ENCODE measurements around the gene PPP3CA. TPM values are rescaled to one million over a fixed set of nuclear protein-coding genes. Genes with fewer than 3 reads are reported as not detected.

The PPP3CA gene
- total RNA-seq, 1 donor from 2014 or later: 48.8 TPM

DNA sequence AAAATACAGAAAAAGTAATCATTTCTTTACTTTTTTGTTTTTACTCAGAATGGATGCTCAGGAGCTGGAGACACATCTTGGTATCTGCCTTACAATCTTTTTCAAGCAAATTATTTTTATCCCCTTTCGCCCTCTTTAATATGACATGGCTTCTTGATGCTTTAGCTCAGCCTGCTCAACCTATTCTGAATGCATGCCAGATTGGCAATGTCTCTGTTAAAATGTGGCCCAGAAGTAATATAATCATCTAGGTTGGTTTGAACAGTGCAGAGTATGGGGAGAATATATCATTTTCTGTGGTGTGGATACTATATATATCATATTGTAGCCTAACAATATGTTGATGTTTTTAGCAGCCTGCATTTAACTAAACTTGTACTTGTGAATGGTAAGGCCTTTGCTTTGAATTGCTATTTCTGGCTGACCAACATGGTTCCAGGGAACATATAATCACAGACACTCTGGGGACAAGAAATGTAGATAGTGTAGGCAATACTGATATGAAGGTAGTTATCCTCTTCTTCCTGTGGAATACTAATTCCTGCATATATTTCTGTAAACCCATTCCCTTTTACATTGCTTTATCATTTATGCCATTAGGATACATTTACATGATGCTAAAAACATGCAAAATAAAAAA is 282.7 kb downstream of the PPP3CA start:
- DNase-seq (ENCODE audit: low read depth in 2 of 2): no peak

DNA sequence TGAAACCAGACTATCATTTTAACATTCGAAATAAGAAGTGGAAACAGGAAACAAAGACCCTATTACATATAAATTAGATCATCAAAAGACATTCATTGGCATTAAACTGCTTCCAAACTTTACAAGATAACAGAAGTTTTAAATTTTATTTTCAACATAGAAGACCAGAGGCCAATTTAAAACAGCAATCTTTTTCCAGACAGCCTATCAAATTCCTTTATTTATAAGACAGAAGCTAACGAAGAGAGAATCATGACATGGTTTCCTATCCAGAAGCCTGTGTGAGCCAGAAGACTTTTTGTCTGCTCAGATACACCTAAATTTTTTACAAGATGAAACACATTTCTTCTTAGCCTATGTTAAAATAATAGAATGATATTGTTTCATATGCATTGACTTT is 291.9 kb downstream of the PPP3CA start:
- DNase-seq (ENCODE audit: low read depth in 2 of 2): no peak

DNA sequence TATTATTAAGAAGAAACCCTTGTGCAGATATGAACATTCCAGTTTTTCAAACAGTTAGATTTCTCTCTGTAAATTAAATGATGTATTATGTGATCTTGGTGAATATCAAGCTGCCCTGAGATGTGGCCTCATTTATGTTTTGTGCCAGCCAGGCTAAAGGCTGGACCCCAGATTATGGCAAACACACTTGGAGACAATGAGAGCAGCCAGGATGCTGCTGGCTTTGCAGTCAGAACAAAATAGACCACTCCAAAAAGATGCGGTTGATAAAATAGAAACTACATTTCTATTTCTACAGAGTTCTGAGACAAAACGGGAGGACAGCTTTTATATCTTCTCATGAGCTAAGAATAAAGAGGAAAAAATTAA is 296.5 kb downstream of the PPP3CA start:
- no peak for DNase-seq (ENCODE audit: low read depth in 2 of 2)

DNA sequence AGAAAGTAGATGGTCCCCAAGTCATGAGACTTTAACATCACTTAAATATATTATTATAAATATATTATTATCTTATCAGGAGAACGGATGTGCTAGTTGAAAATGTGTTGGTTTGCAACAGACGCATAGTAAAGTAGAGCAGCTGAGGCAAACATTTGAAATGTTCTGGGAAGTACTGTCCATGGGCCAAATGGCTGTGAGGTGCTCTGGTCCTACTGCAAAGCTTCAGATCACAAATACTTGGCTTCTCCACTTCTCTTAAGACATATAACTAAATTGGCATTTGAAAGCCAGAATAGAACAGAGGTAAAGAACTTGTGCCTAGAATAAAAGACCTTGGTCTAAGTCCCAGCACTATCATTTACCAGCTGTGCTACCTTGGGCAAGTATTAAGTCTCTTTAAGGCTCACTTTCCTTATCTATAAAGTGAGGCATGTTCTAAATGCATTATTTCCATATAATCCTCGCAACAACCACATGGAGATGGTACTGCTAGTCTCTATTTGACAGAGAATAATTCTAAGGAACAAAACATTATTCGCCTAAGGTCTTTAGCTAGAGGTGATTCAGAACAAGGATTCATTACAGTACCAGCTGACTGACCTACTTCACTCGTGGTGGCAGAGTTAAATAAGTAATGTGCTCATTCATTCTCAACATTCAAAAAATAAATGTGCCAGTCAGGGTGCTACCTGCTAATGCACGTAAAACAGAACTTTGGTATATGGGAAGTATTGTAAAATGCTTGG is 297.1 kb downstream of the PPP3CA start:
- DNase-seq (ENCODE audit: low read depth in 2 of 2): no peak

DNA sequence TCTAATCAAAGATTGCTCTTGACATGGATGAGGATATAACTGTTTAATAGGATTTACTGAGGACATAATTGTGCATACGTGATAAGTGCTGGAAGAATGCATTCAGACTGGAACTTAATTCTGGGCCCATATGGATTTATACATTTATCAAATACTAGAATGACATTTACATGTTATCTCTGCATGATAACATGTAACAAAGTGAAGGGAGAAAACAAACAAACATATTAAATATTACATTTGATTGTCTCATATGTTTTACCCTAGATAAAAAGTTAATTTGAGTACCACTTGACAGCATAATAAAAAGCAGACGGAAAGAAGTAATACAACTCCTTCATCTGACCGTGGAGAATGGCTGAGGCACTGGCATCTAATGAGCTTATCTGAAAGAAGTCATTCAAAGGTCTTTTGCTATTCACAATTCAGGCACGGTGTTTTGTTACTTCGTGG is 297.8 kb downstream of the PPP3CA start:
- no peak for DNase-seq (ENCODE audit: low read depth in 2 of 2)

DNA sequence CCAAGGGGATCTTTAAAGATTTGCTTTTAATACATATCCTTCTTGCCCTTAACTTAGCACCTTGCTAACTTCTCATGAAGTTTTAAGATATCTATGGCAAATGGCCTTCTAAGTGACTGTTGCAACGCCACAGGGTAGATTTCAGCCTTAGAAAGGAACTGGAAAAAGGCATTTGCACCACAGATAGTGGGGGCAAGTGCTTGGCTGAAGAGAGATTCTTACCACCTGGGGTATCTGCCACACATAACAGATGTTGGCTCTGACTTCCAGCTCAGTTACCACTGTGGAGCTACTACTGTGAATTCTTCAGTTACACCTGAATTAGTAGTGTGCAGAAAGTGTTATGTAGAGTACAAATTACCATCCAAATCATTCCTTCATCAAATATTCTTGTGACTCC is 302.6 kb downstream of the PPP3CA start:
- DNase-seq (ENCODE audit: low read depth in 2 of 2): no peak

DNA sequence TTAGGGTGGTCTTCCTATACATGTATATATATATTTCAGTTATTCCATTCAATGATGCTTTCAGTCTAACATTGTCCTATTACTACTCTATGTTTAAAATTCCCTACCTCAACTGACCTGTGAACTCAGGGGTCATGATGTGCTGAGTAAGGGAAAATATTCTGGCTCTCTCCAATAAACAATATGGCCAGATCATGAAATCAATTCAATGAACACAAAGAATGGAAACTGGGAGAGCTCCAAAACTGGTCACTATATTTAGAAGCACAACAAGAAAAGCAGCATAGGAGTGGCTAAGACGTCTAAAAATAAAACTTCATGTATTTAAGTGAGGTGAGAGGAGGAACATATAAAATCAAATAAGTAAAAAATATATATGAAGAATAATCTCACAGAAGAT is 304.5 kb downstream of the PPP3CA start:
- DNase-seq (ENCODE audit: low read depth in 2 of 2): no peak

DNA sequence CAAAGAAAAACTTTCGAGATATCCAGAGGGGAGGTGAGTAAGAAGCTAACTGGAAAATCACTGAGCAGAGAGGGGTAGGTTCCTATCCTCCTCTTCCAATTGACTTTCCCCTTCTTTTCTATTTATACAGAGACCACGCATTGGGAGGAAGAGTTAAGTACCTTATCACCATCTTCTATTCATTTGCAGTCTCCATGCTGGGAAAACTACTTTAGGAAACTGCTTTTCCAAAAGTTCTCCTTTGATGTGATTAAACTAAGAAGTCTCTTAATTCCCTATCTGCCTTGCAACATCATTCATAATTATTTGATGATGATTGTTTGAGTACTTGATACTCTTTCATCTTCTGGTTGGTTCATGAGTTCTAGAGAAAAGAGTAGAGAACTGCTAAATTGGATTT is 306.6 kb downstream of the PPP3CA start:
- no peak for DNase-seq (ENCODE audit: low read depth in 2 of 2)

DNA sequence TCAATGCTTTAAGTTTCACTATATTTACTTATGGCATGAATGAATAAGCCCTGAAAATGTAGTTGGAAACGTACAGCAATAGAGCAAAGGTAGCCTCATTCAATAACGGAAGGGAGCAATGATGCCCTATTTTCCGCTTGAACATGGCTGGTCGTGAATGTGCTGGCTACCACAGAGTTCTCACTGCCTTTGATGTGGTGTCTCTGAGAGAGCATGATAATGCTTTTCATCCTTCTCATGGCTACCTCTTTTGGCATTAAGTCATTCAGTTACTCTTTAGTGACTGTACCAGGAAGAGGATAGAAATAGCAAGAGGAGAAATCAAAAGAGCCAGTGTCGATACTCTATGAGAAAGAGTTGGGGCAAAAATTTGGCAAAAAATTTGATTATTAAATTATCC is 308.0 kb downstream of the PPP3CA start:
- DNase-seq (ENCODE audit: low read depth in 2 of 2): no peak

DNA sequence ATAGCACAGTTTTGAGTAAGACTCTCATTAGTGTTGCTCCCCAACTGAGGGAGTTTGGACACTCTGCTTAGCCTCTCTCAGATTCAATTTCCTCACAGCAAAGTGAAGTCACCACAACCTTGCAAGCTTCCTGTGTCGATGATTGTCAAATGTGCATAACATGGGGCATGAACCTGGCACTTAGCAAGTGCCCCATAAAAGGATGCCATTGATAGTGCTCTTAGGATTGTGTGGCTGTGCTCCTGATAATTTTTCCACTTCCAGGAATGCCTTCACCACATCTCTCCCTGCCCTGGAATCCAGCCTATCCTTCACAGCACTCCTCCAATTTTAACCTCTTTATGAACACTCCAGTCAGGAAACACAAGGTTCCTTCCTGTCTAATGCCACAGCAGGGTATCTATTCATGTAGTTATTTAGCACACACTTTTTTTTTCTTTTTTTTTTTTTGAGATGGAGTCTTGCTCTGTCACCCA is 309.4 kb downstream of the PPP3CA start:
- DNase-seq (ENCODE audit: low read depth in 2 of 2): peak; percentile 67 to 74

DNA sequence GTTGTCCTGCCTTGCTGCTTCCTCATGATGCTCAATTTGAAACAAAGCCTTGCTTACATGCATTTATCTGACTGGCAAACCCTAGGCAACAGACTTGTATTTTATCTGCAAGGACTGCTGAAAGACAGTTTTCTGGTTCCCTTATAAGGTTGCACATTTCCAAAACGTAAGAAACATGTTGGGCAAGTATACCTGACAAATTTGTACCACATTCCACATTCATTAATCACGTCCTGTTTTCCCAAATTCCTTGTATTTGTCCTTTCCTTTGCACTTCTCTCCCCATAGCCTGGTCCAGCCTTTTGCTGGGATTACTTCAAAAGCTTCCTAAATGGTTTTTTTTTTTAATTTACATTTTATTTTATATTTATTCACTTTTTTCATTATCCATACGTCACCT is 310.1 kb downstream of the PPP3CA start:
- peak; percentile 8 to 70 for DNase-seq (ENCODE audit: low read depth in 2 of 2)

DNA sequence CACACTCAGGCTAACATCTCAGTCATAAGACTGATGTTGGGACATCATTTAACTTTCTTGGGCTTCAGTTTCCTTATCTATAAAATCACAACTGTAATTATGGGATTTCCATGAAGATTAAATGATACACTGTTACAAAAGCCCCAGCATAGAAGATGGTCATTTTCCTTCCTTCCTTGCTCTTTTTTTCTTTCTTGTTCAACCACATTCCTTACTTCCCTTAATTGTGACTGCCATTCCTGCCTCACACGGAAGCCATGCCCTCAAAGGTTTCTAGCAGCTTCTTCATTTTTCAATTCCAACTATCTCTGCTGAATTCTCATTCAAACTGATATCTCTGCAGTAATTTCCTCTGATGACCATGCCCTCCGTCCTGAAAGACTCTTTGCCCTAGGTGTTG is 311.8 kb downstream of the PPP3CA start:
- DNase-seq (ENCODE audit: low read depth in 2 of 2): no peak

DNA sequence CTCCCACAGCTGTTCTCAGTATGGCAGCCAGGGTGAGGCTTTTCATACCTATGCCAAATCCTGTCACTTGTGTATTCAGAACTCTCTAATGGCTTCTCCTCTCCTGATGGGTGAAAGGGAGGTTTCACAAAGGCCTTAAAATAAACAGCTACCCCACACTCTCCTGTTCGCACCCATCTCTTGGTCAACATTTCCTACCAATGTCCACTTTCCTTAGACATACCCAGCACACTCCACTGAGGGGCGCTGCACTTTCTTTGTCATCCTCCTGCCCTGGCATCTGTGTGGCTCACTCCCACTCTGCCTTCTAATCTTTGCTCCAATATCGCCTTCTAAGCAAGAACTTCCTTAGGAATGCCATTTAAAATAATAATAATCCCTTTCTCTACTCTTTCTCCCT is 313.3 kb downstream of the PPP3CA start:
- no peak for DNase-seq (ENCODE audit: low read depth in 2 of 2)

DNA sequence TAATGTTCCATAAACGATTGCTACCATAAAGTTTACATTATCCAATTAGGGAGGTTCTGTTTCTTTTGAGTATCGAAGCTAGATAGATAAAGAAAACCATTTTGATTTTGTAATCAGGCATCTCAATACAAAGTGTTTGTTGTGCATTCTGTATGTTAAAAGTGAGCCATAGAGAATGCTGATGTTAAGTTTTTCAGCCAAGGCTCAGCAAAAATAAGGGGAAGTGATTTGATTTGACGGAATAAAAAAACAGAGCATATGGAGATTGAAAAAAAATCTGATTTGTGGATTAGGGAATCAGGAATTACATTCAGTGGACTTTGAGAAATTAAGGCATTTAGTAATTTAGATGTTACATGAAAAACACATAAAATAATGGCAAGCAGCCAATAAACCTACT is 314.8 kb downstream of the PPP3CA start:
- no peak for DNase-seq (ENCODE audit: low read depth in 2 of 2)

DNA sequence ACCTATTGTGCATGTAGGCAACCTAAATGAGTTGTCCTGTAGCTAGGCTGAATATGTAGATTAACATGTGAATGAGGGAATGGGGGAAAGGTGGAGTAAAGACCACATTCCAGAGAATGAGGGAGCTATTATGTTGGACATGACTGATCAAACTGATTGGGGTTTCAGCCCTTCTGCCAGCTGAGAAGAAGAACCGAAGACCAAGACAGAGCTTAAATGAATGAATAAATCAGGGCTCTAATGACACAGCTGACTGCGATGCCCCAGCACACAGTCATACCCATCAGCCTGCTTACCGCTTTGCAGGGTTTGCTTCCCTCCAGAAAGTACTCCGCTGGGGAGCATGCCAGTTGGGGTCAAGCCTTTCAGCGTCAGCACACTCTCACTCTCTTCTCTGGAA is 315.4 kb downstream of the PPP3CA start:
- DNase-seq (ENCODE audit: low read depth in 2 of 2): no peak

DNA sequence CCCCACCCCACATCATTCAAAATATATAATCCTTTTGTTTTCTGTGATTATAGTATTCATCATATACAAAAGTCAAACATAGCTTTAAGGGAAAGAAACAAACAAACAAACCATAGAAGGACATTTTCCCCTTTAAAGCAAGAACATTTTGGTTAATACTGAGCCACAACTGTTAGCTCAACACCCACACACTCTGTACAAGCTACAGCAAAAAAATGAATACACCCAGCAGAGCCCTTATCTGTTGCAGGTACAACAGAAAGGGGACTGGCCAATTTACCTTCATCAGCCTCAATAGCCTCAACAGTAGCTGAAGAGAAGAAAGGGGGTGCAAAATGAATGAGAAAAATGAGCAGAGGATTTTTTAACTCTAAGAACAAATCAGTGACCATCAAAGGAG is 318.4 kb downstream of the PPP3CA start:
- no peak for DNase-seq (ENCODE audit: low read depth in 2 of 2)

DNA sequence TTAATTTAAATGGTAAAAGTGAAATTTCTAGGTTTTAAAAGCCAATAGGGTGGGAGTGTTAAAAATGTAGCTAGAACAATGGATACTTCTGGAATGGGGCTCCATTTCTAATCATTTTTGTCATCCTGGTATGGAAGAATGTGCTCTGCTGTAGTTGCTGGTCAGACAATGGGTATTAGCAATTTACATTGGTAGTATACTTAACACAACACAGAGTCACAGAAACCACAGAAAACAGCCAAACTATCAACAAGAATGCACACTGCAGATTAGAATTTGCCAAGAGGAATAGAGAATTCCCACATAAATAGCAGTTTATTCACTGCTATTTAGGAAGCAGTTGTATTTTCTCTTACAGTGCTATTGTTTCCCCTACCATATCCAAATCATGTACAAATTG is 319.6 kb downstream of the PPP3CA start:
- DNase-seq (ENCODE audit: low read depth in 2 of 2): no peak

DNA sequence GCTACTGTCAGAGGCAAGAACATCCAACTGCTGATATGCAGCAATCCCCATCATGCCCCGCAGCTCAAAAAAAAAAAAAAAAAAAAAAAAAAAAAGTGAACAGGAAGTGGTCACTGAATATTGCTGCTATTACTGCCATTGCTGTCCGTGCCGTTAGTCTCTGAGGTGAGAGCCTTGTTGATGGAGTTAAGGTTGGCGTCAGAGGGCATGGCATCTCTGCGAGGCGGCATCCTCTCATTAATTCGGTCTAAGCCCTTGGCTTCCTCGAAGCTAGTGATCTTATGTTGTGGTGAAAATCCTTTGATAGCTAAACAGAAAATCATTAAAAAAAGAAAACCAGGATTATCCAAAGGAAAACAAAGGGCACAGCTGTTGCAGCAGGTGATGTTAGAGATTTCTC is 321.6 kb downstream of the PPP3CA start:
- DNase-seq (ENCODE audit: low read depth in 2 of 2): no peak

DNA sequence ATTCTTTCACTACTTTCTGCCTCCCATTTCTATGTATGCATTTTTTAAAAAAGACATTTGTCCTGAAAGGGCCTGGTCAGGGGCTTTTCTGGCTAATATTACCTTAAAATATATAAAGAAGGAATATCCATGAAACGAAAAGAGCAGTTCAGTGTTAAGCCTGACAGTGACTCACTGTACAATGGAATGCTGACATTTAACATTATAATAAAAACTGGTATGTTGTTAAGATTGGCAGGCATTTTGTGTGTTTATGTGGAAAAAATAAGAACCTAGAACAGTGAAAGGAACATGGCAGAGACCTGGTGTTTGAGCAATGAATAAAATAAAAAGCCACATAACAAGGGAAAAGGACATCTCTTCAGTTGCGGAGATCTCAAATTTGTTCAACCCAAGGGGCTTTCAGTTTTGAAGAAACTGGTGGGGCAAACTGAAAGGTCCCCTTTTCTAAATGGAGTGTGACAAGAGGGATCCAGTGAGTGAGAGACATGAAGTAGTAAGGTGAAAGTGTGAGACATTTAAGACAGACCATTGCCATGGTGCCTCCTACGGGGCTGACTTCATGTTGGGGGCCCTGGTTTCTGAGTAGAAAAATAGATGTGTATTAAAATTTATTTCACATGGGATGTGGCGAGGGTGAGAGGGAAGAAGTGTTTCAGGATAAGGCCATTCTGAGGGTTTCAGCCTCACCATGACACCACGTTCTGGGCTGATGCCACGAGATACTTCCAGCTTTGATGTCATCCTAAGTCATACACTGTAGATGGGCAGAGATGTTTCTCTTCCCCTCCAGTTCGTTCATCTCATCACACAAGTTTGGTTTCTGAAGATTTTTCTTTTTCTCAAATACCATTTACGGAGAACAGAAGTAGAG is 324.9 kb downstream of the PPP3CA start:
- peak in 1 of 2 donors; percentile 66 for DNase-seq (ENCODE audit: low read depth in 2 of 2)

DNA sequence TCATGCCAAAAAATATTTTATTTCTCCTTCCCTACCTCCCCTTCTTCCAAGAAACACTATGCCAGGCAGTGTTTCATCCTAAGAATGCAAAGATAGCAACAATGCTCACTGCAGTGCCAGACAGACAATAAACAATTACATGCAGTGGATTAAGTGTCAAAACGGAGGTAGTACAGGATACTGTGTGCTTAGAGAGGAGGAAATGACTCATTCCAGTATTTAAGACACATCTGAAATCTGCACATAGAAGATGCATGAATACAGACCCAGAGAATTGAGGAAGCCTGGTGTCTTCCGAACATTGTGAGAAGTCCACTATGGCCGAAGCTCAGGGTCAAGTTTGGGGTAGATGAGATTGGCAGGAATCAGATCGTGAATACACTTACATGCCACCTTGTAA is 326.4 kb downstream of the PPP3CA start:
- DNase-seq (ENCODE audit: low read depth in 2 of 2): peak; percentile 26 to 93

DNA sequence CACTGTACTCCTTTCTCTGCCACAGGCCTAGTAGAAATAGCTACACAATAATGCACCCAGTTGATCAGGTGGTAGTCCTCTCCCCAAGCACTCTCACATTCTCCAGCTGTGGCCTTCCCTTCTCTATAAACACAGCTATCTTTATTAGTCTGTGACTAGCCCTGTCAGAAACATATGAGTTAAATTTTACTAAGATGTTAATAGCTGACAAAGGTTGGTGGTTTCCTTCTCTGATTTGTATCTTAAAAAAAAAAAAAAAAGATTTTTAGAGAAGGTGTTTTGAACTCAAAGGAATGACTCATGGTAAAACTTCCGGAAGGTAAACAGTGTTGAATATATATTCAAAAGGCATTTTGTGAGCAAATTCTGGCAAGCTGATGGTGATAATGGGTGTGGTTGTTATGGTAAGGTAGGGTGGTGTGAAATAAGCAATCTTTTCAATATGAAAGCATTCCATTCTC is 327.4 kb downstream of the PPP3CA start:
- DNase-seq (ENCODE audit: low read depth in 2 of 2): peak in 1 of 2 donors; percentile 37

DNA sequence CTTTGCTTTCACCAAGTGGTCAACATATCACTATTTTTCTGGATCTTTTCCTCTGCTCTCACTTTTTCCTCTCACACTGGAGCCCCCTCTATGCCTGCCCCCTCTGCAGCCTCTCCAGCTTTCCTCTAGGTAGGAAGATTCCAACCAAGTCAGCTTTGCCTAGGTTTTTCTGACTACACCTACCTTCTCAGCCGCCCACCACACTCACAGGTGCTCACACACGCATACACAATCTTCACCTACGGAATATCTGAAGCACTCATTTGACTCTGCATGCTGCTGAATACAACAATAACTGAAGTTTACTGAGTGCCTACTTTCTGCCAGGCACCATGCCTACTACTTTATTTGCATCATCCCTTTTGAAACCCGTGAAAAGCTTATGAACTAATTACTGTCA is 328.0 kb downstream of the PPP3CA start:
- no peak for DNase-seq (ENCODE audit: low read depth in 2 of 2)

Measured in lung microvascular endothelial cell (primary cell).